ENCODE measurements around the gene NT5DC1.

NT5DC1 gene

DNA sequence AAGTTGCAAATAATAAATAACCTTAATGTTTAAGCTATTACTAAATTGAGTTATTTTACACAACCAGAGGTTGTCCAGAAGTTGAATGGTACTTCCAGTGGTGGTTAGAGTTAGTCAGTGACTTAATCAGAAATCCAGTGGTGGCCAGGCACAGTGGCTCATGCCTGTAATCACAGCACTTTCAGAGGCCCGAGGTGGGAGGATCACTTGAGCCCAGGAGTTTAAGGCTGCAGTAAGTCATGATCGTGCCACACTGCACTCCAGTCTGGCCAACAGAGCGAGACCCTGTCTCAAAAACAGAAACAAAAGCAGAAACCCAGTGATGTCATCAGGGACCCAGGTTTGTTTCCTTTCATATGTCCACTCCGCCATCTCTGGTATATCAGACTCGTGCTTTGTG lies 118.2 kb downstream of the NT5DC1 start:
- CTCF ChIA-PET, result interaction anchor here (0.6 to 4.5 kb wide), 20 partner anchors 12 to 627 kb away, joined by 3 to 60 read pairs (median 6); no protein-coding TSS in a partner anchor
- H3K36me3 ChIP-seq (ENCODE audit: control insufficient read depth in 2 of 2, insufficient read depth in 1 of 2, low read length in 2 of 2), result peaks cover 0 to 5% of the 10 kb centered on the region in 2 experiments; a peak in 1 of 3 replicates
- H3K27ac ChIP-seq (ENCODE audit: extremely low read depth, low read depth, low read length), result no peak overlapping the region
- TF ChIP-seq HIC1 (tag by site-specific recombination; IDR thresholded peaks at IDR 0.05) (no peak), ZNF473 (tag by site-specific recombination; IDR thresholded peaks at IDR 0.05) (no peak), MEIS1 (CRISPR knock-in tag; IDR thresholded peaks at IDR 0.05; ENCODE audit: borderline replicate concordance) (no peak), ZNF214 (tag by site-specific recombination; IDR thresholded peaks at IDR 0.05; ENCODE audit: borderline replicate concordance) (no peak), ZNF391 (tag by site-specific recombination; IDR thresholded peaks at IDR 0.05; ENCODE audit: borderline replicate concordance, low read depth) (no peak), KLF8 (tag by site-specific recombination; IDR thresholded peaks at IDR 0.05) (no peak), ZNF549 (tag by site-specific recombination; IDR thresholded peaks at IDR 0.05) (no peak), ZNF510 (tag by site-specific recombination; IDR thresholded peaks at IDR 0.05; ENCODE audit: insufficient replicate concordance) (no peak), ZSCAN4 (tag by site-specific recombination; IDR thresholded peaks at IDR 0.05) (no peak), ZNF776 (tag by site-specific recombination; IDR thresholded peaks at IDR 0.05; ENCODE audit: borderline replicate concordance) (no peak), ZNF521 (tag by site-specific recombination; IDR thresholded peaks at IDR 0.05) (no peak), ZNF248 (tag by site-specific recombination; IDR thresholded peaks at IDR 0.05) (no peak), ZNF621 (tag by site-specific recombination; IDR thresholded peaks at IDR 0.05) (no peak), ZNF600 (tag by site-specific recombination; IDR thresholded peaks at IDR 0.05) (no peak), HOXD13 (CRISPR knock-in tag; IDR thresholded peaks at IDR 0.05; ENCODE audit: borderline replicate concordance) (no peak)
- TF ChIP-seq, protein P1, sequence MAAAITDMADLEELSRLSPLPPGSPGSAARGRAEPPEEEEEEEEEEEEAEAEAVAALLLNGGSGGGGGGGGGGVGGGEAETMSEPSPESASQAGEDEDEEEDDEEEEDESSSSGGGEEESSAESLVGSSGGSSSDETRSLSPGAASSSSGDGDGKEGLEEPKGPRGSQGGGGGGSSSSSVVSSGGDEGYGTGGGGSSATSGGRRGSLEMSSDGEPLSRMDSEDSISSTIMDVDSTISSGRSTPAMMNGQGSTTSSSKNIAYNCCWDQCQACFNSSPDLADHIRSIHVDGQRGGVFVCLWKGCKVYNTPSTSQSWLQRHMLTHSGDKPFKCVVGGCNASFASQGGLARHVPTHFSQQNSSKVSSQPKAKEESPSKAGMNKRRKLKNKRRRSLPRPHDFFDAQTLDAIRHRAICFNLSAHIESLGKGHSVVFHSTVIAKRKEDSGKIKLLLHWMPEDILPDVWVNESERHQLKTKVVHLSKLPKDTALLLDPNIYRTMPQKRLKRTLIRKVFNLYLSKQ (tag by site-specific recombination; IDR thresholded peaks at IDR 0.05; ENCODE audit: borderline replicate concordance), result no peak
- no peak overlapping the region for H3K4me3 ChIP-seq (ENCODE audit: low read depth, low read length)
- POLR2A ChIA-PET, result no interaction called here
- no peaks in the 10 kb centered on the region for H3K9me3 ChIP-seq (ENCODE audit: control insufficient read depth, insufficient read depth, low read depth, low read length)
- no peaks in the 10 kb centered on the region for H3K4me1 ChIP-seq (ENCODE audit: control insufficient read depth, insufficient read depth, low read length)

- H3K27ac ChIP-seq (ENCODE audit: extremely low read depth, low read depth, low read length), result no peak overlapping the region
- TF ChIP-seq WT1 (tag by site-specific recombination; IDR thresholded peaks at IDR 0.05), result no peak
- 0 out of 2 replicates have a peak, but pooled peaks have one; percentile 27 for TF ChIP-seq SP7 (tag by site-specific recombination; IDR thresholded peaks at IDR 0.05)
- no peaks in the 10 kb centered on the region for H3K9me3 ChIP-seq (ENCODE audit: control insufficient read depth, insufficient read depth, low read depth, low read length)
- no peaks in the 10 kb centered on the region for H3K4me1 ChIP-seq (ENCODE audit: control insufficient read depth, insufficient read depth, low read length)
- POLR2A ChIA-PET, result no interaction called here
- H3K36me3 ChIP-seq (ENCODE audit: control insufficient read depth in 2 of 2, insufficient read depth in 1 of 2, low read length in 2 of 2), result peaks cover 0 to 5% of the 10 kb centered on the region in 2 experiments; a peak in 1 of 3 replicates
- CTCF ChIA-PET, result interaction anchor here (0.5 to 0.7 kb wide), 2 partner anchors 19 to 48 kb away, joined by 3 read pairs; no protein-coding TSS in a partner anchor
- no peak overlapping the region for H3K4me3 ChIP-seq (ENCODE audit: low read depth, low read length)
These were observed 120.4 kb downstream of the NT5DC1 start for GRCh38 chr6:116221067-116221466.
